Measurements from ENCODE around the gene KIF6. TPM values are rescaled to one million over a fixed set of nuclear protein-coding genes. Genes with fewer than 3 reads are reported as not detected.
"Not testable (repeated sequence)": the region's sequence is repeated elsewhere in the genome, so short reads cannot be mapped to it uniquely, and the experiment has no call there.

The KIF6 gene
- total RNA-seq, 1 donor from 2014 or later: 2.0 TPM

- FAIRE-seq: no peak
- Histone ChIP-seq H3K27ac (ENCODE audit: low read depth, low read length) (no peak overlapping the region), H3K9ac (ENCODE audit: low read length) (no peak overlapping the region), H3K4me3 (ENCODE audit: insufficient read depth, low read depth, low read length) (no peak overlapping the region), H2AFZ (ENCODE audit: low read depth, low read length) (no peak overlapping the region), H3K79me2 (ENCODE audit: insufficient read depth, low read length) (no peaks in the 10 kb centered on the region), H4K20me1 (ENCODE audit: insufficient read depth, low read length) (no peaks in the 10 kb centered on the region), H3K9me3 (ENCODE audit: insufficient read depth, low read depth, low read length) (no peaks in the 10 kb centered on the region), H3K4me1 (ENCODE audit: insufficient read depth, low read length) (no peaks in the 10 kb centered on the region), H3K4me2 (ENCODE audit: low read length) (no peak overlapping the region), H3K36me3 (ENCODE audit: insufficient read depth, low read length) (no peaks in the 10 kb centered on the region), H3K27me3 (ENCODE audit: insufficient read depth, low read length) (no peaks in the 10 kb centered on the region)
- Mint-ChIP-seq H3K27ac (ENCODE audit: unreplicated experiment) (no peak overlapping the region), H3K27me3 (ENCODE audit: low read depth, unreplicated experiment) (peaks cover 31% of the 10 kb centered on the region), H3K36me3 (ENCODE audit: low read depth, unreplicated experiment) (no peaks in the 10 kb centered on the region), H3K4me3 (ENCODE audit: unreplicated experiment) (no peak overlapping the region), H3K4me1 (ENCODE audit: low read depth, unreplicated experiment) (peaks cover 12% of the 10 kb centered on the region), H3K9me3 (ENCODE audit: unreplicated experiment) (peaks cover 8% of the 10 kb centered on the region)
- TF ChIP-seq CTCF (IDR thresholded peaks at IDR 0.05; ENCODE audit: insufficient read depth, low read depth, low read length) (no peak), EZH2 (IDR thresholded peaks at IDR 0.05; ENCODE audit: insufficient read depth, low read length) (no peak)
- DNase-seq (ENCODE audit: low read depth): no peak
Observed at GRCh38 chr6:39292637-39293036, 432.6 kb downstream of the KIF6 start.

DNA sequence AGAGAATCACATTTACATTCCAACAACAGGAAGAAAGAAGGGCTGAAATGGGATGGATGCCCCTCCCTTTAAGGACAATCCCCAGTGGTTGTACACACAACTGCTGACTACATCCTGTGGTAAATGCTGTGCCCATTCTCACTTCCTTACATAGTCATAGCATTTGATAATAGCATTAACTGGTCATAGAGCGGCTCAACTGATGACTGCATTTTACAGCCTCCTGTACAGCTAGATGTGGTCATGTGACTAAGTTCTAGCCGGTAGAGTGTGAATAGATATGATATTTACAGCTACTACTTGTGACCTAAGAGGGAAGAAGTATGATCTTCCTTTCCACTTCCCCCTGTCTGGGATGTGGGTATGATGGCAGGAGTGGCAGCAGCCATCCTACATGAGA, 435.7 kb downstream of the KIF6 start:
- H3K27me3 Mint-ChIP-seq (ENCODE audit: low read depth, unreplicated experiment): peaks cover 35% of the 10 kb centered on the region
- TF ChIP-seq CTCF (IDR thresholded peaks at IDR 0.05; ENCODE audit: insufficient read depth, low read depth, low read length): no peak
- no peak for TF ChIP-seq EZH2 (IDR thresholded peaks at IDR 0.05; ENCODE audit: insufficient read depth, low read length)
- FAIRE-seq (no peak), DNase-seq (ENCODE audit: low read depth) (no peak)
- no peaks in the 10 kb centered on the region for H3K9me3 ChIP-seq (ENCODE audit: insufficient read depth, low read depth, low read length)
- H3K36me3 Mint-ChIP-seq (ENCODE audit: low read depth, unreplicated experiment): no peaks in the 10 kb centered on the region
- H3K4me1 Mint-ChIP-seq (ENCODE audit: low read depth, unreplicated experiment): peaks cover 5% of the 10 kb centered on the region
- H3K9ac ChIP-seq (ENCODE audit: low read length): no peak overlapping the region
- H3K79me2 ChIP-seq (ENCODE audit: insufficient read depth, low read length): no peaks in the 10 kb centered on the region
- peaks cover 5% of the 10 kb centered on the region for H3K9me3 Mint-ChIP-seq (ENCODE audit: unreplicated experiment)
- no peak overlapping the region for H3K27ac ChIP-seq (ENCODE audit: low read depth, low read length)
- no peak overlapping the region for H3K27ac Mint-ChIP-seq (ENCODE audit: unreplicated experiment)
- H3K4me3 ChIP-seq (ENCODE audit: insufficient read depth, low read depth, low read length): no peak overlapping the region
- H3K4me2 ChIP-seq (ENCODE audit: low read length): no peak overlapping the region
- no peak overlapping the region for H2AFZ ChIP-seq (ENCODE audit: low read depth, low read length)
- no peaks in the 10 kb centered on the region for H4K20me1 ChIP-seq (ENCODE audit: insufficient read depth, low read length)
- no peak overlapping the region for H3K4me3 Mint-ChIP-seq (ENCODE audit: unreplicated experiment)
- no peaks in the 10 kb centered on the region for H3K36me3 ChIP-seq (ENCODE audit: insufficient read depth, low read length)
- no peaks in the 10 kb centered on the region for H3K27me3 ChIP-seq (ENCODE audit: insufficient read depth, low read length)
- no peaks in the 10 kb centered on the region for H3K4me1 ChIP-seq (ENCODE audit: insufficient read depth, low read length)

DNA sequence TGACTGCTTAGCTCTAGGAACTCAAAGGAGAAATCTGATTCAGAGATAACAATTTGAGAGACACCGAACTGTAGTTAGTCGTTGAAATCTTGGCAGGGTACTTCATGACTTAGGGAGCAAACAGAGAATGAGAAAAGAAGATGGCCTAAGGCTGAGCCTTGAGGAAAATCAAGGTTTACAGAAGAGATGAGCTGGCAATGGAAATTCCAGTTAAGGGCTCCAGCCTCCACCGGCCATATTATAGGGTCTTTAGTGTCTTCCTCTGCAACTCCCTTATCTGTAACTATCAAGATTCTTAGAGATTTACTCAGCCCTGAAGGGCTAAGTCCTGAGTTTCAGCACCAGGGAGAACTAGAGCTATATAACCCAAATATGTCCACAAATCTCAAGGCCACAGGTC, 437.6 kb downstream of the KIF6 start:
- FAIRE-seq: no peak
- Mint-ChIP-seq H3K36me3 (ENCODE audit: low read depth, unreplicated experiment) (no peaks in the 10 kb centered on the region), H3K9me3 (ENCODE audit: unreplicated experiment) (peaks cover 6% of the 10 kb centered on the region)

DNA sequence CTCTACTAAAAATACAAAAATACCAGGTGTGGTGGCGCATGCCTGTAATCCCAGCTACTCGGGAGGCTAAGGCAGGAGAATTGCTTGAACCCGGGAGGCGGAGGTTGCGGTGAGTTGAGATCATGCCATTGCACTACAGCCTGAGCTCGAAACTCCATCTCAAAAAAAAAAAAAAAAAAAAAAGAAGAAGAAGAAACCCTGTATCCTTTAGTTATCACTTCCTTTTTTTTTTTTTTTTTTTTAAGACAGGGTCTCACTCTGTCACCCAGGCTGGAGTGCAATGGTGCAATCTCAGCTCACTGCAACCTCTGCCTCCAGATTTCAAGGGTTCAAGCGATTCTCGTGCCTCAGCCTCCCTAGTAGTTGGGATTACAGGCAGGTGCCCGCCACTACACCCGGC, 438.6 kb downstream of the KIF6 start:
- H3K27ac Mint-ChIP-seq (ENCODE audit: unreplicated experiment); H3K4me3 Mint-ChIP-seq (ENCODE audit: unreplicated experiment); H3K4me2 ChIP-seq (ENCODE audit: low read length); H3K4me3 ChIP-seq (ENCODE audit: insufficient read depth, low read depth, low read length); H3K36me3 ChIP-seq (ENCODE audit: insufficient read depth, low read length); H3K9ac ChIP-seq (ENCODE audit: low read length); H3K4me1 Mint-ChIP-seq (ENCODE audit: low read depth, unreplicated experiment); H3K4me1 ChIP-seq (ENCODE audit: insufficient read depth, low read length); H3K27ac ChIP-seq (ENCODE audit: low read depth, low read length); H3K9me3 ChIP-seq (ENCODE audit: insufficient read depth, low read depth, low read length); H3K9me3 Mint-ChIP-seq (ENCODE audit: unreplicated experiment); FAIRE-seq; H2AFZ ChIP-seq (ENCODE audit: low read depth, low read length); H3K36me3 Mint-ChIP-seq (ENCODE audit: low read depth, unreplicated experiment); H3K27me3 ChIP-seq (ENCODE audit: insufficient read depth, low read length); H3K79me2 ChIP-seq (ENCODE audit: insufficient read depth, low read length); H4K20me1 ChIP-seq (ENCODE audit: insufficient read depth, low read length); DNase-seq (ENCODE audit: low read depth): not testable (repeated sequence)
- H3K27me3 Mint-ChIP-seq (ENCODE audit: low read depth, unreplicated experiment): peaks cover 35% of the 10 kb centered on the region

More for the DNA sequence above, 437.6 kb downstream of the KIF6 start:
- peaks cover 31% of the 10 kb centered on the region for H3K27me3 Mint-ChIP-seq (ENCODE audit: low read depth, unreplicated experiment)
- no peak overlapping the region for H3K27ac ChIP-seq (ENCODE audit: low read depth, low read length)
- no peaks in the 10 kb centered on the region for H4K20me1 ChIP-seq (ENCODE audit: insufficient read depth, low read length)
- H3K79me2 ChIP-seq (ENCODE audit: insufficient read depth, low read length): no peaks in the 10 kb centered on the region
- DNase-seq (ENCODE audit: low read depth): no peak
- H3K36me3 ChIP-seq (ENCODE audit: insufficient read depth, low read length): no peaks in the 10 kb centered on the region
- no peak overlapping the region for H3K4me2 ChIP-seq (ENCODE audit: low read length)
- H3K9me3 ChIP-seq (ENCODE audit: insufficient read depth, low read depth, low read length): no peaks in the 10 kb centered on the region
- TF ChIP-seq EZH2 (IDR thresholded peaks at IDR 0.05; ENCODE audit: insufficient read depth, low read length): no peak
- no peak for TF ChIP-seq CTCF (IDR thresholded peaks at IDR 0.05; ENCODE audit: insufficient read depth, low read depth, low read length)
- peaks cover 5% of the 10 kb centered on the region for H3K4me1 Mint-ChIP-seq (ENCODE audit: low read depth, unreplicated experiment)
- H2AFZ ChIP-seq (ENCODE audit: low read depth, low read length): no peak overlapping the region
- no peak overlapping the region for H3K27ac Mint-ChIP-seq (ENCODE audit: unreplicated experiment)
- H3K27me3 ChIP-seq (ENCODE audit: insufficient read depth, low read length): peaks cover 3% of the 10 kb centered on the region
- H3K4me3 Mint-ChIP-seq (ENCODE audit: unreplicated experiment): no peak overlapping the region
- no peaks in the 10 kb centered on the region for H3K4me1 ChIP-seq (ENCODE audit: insufficient read depth, low read length)
- no peak overlapping the region for H3K9ac ChIP-seq (ENCODE audit: low read length)
- H3K4me3 ChIP-seq (ENCODE audit: insufficient read depth, low read depth, low read length): no peak overlapping the region
